GM19372 (cell line): ENCODE data around the gene PLEKHA6.

Experiments
- ATAC-seq: cut with Tn5 transposase; IDR thresholded peaks from one replicate; pipeline ENCODE4 v1.9.1; 2021; ENCODE audit warnings: mild to moderate bottlenecking, low read depth, moderate library complexity; ENCODE audit not compliant: unreplicated experiment

PLEKHA6 gene

DNA sequence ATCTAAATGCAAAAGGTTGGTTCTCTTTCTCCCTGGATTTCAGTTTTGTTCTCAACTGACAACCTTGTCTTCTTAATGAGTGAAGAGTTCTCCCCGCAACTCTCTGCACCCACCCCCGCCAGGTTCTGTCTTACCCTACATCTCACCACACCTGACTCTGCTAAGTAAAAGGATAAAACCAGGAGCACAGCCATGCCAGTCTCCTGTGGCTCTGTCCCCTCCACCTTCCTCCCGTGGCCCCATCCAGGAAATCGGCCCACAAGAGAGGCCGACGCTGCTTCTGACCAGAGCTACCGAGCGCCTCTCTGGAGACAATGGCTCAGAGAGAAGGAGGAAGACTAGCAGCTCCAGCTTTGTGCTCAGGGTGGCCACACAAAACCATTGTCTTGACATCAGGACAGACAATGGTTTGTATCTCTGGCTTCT lies 72.2 kb downstream of the PLEKHA6 start:
- ATAC-seq, result no peak

- no peak for ATAC-seq
These were observed 72.8 kb downstream of the PLEKHA6 start for GRCh38 chr1:204286831-204287421.

GRCh38 chr1:204286315-204286714 lies 73.4 kb downstream of the PLEKHA6 start:
- ATAC-seq, result no peak

- ATAC-seq, result no peak
These were observed 74.1 kb downstream of the PLEKHA6 start for GRCh38 chr1:204285436-204286305.

DNA sequence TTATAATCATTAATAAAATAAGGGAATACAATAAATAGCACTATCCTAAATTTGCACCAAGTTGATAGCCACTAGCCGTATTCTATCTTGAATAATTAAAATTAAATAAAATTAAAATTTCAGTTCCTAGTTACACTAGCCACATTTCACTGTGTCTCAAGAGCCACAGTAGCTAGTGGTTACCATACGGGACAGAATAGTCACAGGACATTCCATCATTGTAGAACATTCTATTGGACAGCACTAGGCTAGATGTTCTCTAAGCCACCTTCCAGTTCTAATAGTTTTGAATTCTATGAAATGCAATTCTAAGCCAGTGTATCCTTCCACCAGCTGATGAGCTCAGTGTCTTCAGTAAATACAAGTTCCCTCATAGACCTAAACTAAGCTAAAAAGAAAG lies 74.8 kb downstream of the PLEKHA6 start:
- no peak for ATAC-seq

DNA sequence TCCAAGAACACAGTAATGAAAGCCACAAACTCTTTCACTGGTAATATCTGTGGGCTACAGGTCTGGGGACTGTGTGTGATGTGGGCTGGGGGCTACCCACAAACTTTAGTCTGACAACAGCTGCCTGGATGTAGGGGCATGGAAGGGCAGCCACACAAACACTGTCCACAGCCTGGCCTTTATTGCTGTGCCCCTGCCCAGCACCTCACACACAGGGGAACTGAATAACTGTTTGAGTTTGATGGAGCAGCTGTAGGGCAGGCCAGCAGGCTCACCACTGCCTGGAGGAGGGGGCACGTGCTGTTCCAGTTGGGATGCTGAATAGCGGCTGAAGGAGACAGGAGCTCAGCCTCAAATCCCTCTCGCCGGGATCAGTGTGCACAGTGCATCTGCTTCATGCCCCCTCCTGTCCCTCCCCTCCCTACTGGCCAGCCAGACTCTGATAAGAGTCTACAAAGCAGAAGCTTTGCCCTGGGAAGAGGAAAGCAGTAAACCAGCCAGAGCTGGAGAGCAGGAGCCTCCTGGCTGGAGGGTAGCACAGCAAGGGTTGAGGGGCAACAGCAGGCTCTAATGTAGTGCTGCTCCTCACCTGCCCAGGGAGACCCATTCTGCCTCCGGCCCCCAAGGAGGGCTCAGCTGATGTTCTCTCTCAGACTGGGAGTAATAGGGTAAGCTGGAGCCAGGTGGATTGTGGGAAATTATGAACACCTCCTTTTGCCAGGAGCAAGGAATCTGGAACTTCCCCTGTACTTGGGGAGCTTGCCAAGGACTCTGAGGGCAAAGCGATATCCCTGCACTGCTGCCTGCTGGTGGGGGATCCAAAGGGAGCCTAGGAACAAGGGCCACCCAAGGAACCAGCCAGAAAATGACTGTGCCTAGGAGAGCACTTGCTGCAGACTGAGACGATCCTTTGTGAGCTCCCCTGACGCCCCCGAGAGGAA lies 75.7 kb downstream of the PLEKHA6 start:
- ATAC-seq, result no peak

DNA sequence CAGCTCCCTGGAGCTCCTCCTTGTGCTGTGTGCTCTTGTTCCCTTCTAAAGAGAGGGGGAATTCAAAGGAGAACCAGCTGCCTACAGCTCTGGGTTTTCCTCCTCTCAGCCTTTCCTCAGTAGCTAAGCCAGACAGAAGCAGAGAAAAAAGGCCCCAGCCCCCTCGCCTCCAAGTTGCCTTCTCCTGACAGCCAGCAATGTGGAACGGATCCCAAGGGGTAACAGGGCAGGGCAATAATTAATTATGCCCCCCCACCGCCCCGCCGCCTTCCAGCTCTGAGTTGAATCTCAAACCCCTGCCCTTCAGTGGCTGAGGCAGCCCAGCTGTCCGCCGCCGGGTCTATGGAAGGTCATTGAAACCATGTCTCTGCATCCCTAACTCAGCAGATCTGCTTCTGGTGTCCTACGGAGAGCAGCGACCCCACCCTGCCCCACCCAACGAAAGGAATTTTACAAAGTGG lies 76.9 kb downstream of the PLEKHA6 start:
- no peak for ATAC-seq

GRCh38 chr1:204280099-204280961 lies 79.4 kb downstream of the PLEKHA6 start:
- no peak for ATAC-seq

- ATAC-seq, result no peak
These were observed 80.8 kb downstream of the PLEKHA6 start for GRCh38 chr1:204278958-204279357.

- no peak for ATAC-seq
These were observed 81.5 kb downstream of the PLEKHA6 start for GRCh38 chr1:204278251-204278650.

GRCh38 chr1:204277563-204278219 lies 82.0 kb downstream of the PLEKHA6 start:
- ATAC-seq, result no peak

DNA sequence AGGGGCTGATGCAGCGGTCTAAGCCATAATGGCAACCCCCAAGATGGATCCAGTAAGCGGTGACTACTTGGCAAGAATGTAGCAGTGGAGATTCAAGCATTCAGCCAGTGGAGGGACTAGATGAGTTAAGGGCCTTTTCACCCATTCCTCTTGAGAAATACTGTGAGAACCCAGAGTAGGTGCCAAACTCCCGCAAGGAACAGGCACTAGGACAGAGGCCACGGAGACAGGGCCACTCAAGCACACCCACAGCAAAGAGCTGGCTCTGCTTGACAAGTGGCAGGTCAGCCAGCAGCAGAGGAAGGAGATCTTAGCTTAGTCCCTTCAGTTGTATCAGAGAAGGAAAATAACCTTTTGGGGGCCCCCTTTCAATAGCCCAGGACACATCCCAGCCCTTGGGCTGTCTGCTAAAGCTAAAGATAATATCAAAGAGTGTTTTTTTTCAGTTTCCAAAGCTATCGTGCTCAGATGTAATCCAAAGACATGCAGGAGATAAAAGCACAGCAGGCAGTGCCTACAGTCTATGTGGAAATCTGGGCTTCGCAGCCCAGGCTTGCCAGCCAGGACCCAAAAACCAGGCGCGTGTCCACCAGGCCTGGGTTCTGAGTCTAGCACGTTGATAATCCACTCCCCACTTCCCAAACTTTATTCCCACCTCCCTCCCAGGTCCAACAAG lies 83.9 kb downstream of the PLEKHA6 start:
- ATAC-seq, result no peak

- no peak for ATAC-seq
These were observed 85.3 kb downstream of the PLEKHA6 start for GRCh38 chr1:204274446-204274845.

DNA sequence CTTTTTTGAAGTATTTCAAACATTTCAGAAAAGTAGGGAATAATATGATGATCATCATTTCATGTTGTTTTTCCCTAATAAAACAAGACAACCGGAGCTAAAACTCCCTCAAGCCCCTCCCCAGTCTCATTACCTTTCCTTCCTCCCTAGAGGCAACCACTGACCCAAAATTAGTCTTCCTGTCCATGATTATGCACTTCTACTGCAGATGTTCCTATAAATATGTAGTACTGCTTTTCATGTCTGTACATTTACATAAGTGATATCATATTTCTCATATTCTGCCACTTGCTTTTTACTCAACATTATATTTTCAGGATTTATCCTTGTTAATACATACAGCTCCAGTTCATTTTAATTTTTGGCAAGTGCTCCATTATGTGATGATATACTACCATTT lies 87.2 kb downstream of the PLEKHA6 start:
- no peak for ATAC-seq

- no peak for ATAC-seq
These were observed 87.8 kb downstream of the PLEKHA6 start for GRCh38 chr1:204271970-204272369.

GRCh38 chr1:204268101-204268500 lies 91.6 kb downstream of the PLEKHA6 start:
- ATAC-seq, result no peak

GRCh38 chr1:204267191-204267601 lies 92.5 kb downstream of the PLEKHA6 start:
- ATAC-seq, result no peak

GRCh38 chr1:204266504-204267034 lies 93.2 kb downstream of the PLEKHA6 start:
- no peak for ATAC-seq

DNA sequence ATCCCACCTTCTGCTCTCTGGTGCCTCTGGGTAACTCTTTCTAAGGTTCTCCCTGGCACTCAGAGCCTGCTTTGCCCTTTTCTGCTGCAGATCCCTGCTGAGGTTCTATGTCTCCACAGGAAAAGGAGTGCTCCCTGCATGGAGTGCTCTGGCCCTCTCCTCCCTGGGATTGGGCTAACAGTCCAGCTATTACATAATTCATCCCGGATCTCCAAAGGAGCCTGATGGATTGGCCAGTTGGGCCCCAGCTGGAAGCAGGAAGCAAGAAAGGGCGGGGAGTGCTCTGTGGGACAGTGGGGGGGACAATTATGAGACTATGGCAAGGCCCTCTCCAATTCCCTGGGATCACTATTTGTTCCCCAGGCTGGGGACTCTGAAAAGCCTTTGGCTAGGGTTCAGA lies 94.1 kb downstream of the PLEKHA6 start:
- ATAC-seq, result no peak
